ENCODE data around the gene SCARB2.

SCARB2 gene

DNA sequence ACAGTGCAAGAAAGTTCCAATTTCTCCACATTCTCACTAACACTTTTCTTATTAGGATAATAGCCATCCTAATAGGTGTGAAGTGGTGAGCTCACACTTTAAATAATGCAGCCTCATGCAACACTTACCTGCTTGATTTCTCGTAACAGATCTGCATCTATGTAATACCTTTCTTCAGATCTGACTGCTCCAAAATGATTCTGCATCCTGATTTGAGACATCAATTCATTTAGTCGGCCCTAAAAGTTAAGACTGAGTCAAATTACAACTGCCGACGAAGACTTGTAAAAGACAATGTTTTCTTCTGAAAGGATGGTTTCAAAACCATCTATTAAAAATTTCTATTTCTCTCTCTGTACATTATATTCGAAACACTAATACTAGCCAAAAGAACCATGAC lies 96.1 kb downstream of the SCARB2 start:
- Histone ChIP-seq H4K20me1 (ENCODE audit: insufficient read depth, low read length) (no peaks in the 10 kb centered on the region), H2AFZ (ENCODE audit: low read depth, low read length) (no peak overlapping the region), H3K4me2 (ENCODE audit: insufficient read depth, low read length) (no peak overlapping the region), H3K79me2 (ENCODE audit: insufficient read depth, low read length) (no peaks in the 10 kb centered on the region), H3K27me3 (ENCODE audit: insufficient read depth, low read length, poor library complexity) (no peaks in the 10 kb centered on the region), H3K9me3 (ENCODE audit: insufficient read depth, low read length, severe bottlenecking) (no peaks in the 10 kb centered on the region), H3K36me3 (ENCODE audit: insufficient read depth, low read length) (peaks cover 82% of the 10 kb centered on the region), H3K27ac (ENCODE audit: low read length) (no peak overlapping the region), H3K9ac (ENCODE audit: low read depth, low read length) (no peak overlapping the region), H3K4me1 (ENCODE audit: insufficient read depth, low read length) (no peaks in the 10 kb centered on the region), H3K4me3 (ENCODE audit: low read depth in 1 of 2, low read length in 2 of 2) (no peak overlapping the region)
- TF ChIP-seq, protein P1, sequence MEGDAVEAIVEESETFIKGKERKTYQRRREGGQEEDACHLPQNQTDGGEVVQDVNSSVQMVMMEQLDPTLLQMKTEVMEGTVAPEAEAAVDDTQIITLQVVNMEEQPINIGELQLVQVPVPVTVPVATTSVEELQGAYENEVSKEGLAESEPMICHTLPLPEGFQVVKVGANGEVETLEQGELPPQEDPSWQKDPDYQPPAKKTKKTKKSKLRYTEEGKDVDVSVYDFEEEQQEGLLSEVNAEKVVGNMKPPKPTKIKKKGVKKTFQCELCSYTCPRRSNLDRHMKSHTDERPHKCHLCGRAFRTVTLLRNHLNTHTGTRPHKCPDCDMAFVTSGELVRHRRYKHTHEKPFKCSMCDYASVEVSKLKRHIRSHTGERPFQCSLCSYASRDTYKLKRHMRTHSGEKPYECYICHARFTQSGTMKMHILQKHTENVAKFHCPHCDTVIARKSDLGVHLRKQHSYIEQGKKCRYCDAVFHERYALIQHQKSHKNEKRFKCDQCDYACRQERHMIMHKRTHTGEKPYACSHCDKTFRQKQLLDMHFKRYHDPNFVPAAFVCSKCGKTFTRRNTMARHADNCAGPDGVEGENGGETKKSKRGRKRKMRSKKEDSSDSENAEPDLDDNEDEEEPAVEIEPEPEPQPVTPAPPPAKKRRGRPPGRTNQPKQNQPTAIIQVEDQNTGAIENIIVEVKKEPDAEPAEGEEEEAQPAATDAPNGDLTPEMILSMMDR (IDR thresholded peaks at IDR 0.05; ENCODE audit: borderline replicate concordance, extremely low read depth, low read length, poor library complexity, severe bottlenecking): no peak
- no peak for TF ChIP-seq EZH2 (IDR thresholded peaks at IDR 0.05; ENCODE audit: borderline replicate concordance, low read depth, low read length, severe bottlenecking)
- DNase-seq (no peak), ATAC-seq (ENCODE audit: insufficient read depth, low read depth) (no peak)

DNA sequence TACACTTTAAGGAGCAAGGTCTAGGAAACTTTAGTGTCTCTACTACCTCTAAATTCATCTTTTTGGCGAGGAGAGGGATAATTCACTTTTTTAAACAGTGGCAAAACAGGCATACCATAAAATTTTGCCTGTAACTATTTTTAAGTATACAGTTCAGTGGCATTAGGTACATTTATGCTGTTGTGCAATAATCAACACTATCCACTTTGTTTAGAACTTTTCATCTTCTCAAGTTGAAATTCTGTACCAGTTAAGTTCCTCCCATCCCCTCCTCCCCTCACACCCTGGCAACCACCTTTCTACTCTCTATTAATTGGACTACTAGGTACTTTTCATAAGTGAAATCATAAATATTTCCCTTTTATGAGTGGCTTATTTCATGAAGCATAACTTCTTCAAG lies 96.8 kb downstream of the SCARB2 start:
- Histone ChIP-seq H3K4me1 (ENCODE audit: insufficient read depth, low read length) (no peaks in the 10 kb centered on the region), H3K9ac (ENCODE audit: low read depth, low read length) (no peak overlapping the region), H3K27ac (ENCODE audit: low read length) (no peak overlapping the region), H3K27me3 (ENCODE audit: insufficient read depth, low read length, poor library complexity) (no peaks in the 10 kb centered on the region), H3K9me3 (ENCODE audit: insufficient read depth, low read length, severe bottlenecking) (no peaks in the 10 kb centered on the region), H3K4me2 (ENCODE audit: insufficient read depth, low read length) (no peak overlapping the region), H4K20me1 (ENCODE audit: insufficient read depth, low read length) (no peaks in the 10 kb centered on the region), H3K36me3 (ENCODE audit: insufficient read depth, low read length) (peaks cover 74% of the 10 kb centered on the region), H2AFZ (ENCODE audit: low read depth, low read length) (no peak overlapping the region), H3K79me2 (ENCODE audit: insufficient read depth, low read length) (no peaks in the 10 kb centered on the region), H3K4me3 (ENCODE audit: low read depth in 1 of 2, low read length in 2 of 2) (no peak overlapping the region)
- TF ChIP-seq EZH2 (IDR thresholded peaks at IDR 0.05; ENCODE audit: borderline replicate concordance, low read depth, low read length, severe bottlenecking): no peak
- TF ChIP-seq, protein P1 (IDR thresholded peaks at IDR 0.05; ENCODE audit: borderline replicate concordance, extremely low read depth, low read length, poor library complexity, severe bottlenecking): no peak
- ATAC-seq (ENCODE audit: insufficient read depth, low read depth) (no peak), DNase-seq (no peak)
